Thymus (tissue), 11 donors: Measurements from ENCODE around the gene MCAM. TPM values are rescaled to one million over a fixed set of nuclear protein-coding genes. Genes with fewer than 3 reads are reported as not detected.
A peak's percentile ranks its signal among the peaks of the same experiment; 100 is the strongest.

Experiments used
- DNase-seq, 9 donors: peaks; one replicate each; pipeline ENCODE4 v3.0.0-alpha.2; 2013; ENCODE audit warnings: low spot score in 9 of 9, low read depth in 6 of 9, missing footprints in 1 of 9
- H3K27ac ChIP-seq, 2 donors: one replicate each; pipeline ENCODE4 v1.5.1; 2013; ENCODE audit warnings: control low read depth in 1 of 2, low read depth in 1 of 2, low read length in 1 of 2, mild to moderate bottlenecking in 1 of 2, moderate library complexity in 1 of 2
- H3K27me3 ChIP-seq, 2 donors: one replicate each; pipeline ENCODE4 v1.5.1; 2013; ENCODE audit warnings: low read length in 1 of 2; ENCODE audit not compliant: control insufficient read depth in 2 of 2, insufficient read depth in 1 of 2
- H3K36me3 ChIP-seq, 2 donors: one replicate each; pipeline ENCODE4 v1.5.1; 2013; ENCODE audit warnings: low read length in 1 of 2, mild to moderate bottlenecking in 1 of 2, moderate library complexity in 1 of 2; ENCODE audit not compliant: control insufficient read depth in 2 of 2, insufficient read depth in 2 of 2
- H3K4me1 ChIP-seq, 2 donors: one replicate each; pipeline ENCODE4 v1.5.1; 2013; ENCODE audit warnings: low read length in 2 of 2; ENCODE audit not compliant: control insufficient read depth in 2 of 2, insufficient read depth in 2 of 2
- H3K4me3 ChIP-seq, 2 donors: one replicate each; pipeline ENCODE4 v1.5.1; 2013; ENCODE audit warnings: low read length in 2 of 2, control low read depth in 1 of 2, mild to moderate bottlenecking in 1 of 2
- H3K9me3 ChIP-seq, 2 donors: one replicate each; pipeline ENCODE4 v1.5.1; 2013; ENCODE audit warnings: low read length in 1 of 2, mild to moderate bottlenecking in 1 of 2; ENCODE audit not compliant: control insufficient read depth in 2 of 2, insufficient read depth in 1 of 2
- WGBS: extraction: QIAGEN DNeasy Blood & Tissue Kit; methylation state at CpG from one replicate; pipeline ENCODE4 v1.1.7; 2013; 5-methylcytosine and 5-hydroxymethylcytosine counted together
- polyA plus RNA-seq: library from polyadenylated mRNA; stranded (reverse); fragments of 200-250 nt; gene quantifications from one replicate; pipeline ENCODE4 v1.2.3, GENCODE V29; 2013
- total RNA-seq: library from RNA; stranded (reverse); fragments of 120-200 nt; gene quantifications from one replicate; pipeline ENCODE4 v1.2.4, GENCODE V29; 2013
- donor health status: healthy.

MCAM gene
- total and polyA plus RNA-seq, 2 donors: 20.1 to 54.4 TPM

GRCh38 chr11:119266517-119267255 is 50.2 kb downstream of the MCAM start:
- WGBS: 89% methylated on average over 7 of the region's 7 CpGs
- no peak overlapping the region for H3K4me3 ChIP-seq
- peak overlapping the region in 1 of 2 donors; percentile 60 for H3K27ac ChIP-seq
- peaks cover 0 to 4% of the 10 kb centered on the region in 2 donors for H3K36me3 ChIP-seq
- no peak for DNase-seq
- H3K9me3 ChIP-seq: no peaks in the 10 kb centered on the region
- H3K27me3 ChIP-seq: no peaks in the 10 kb centered on the region
- H3K4me1 ChIP-seq: peaks cover 21 to 34% of the 10 kb centered on the region in 2 donors

GRCh38 chr11:119266063-119266462 is 50.9 kb downstream of the MCAM start:
- H3K27ac ChIP-seq: no peak overlapping the region
- H3K4me1 ChIP-seq: peaks cover 21 to 34% of the 10 kb centered on the region in 2 donors
- H3K9me3 ChIP-seq: no peaks in the 10 kb centered on the region
- no peak for DNase-seq
- H3K4me3 ChIP-seq: no peak overlapping the region
- H3K27me3 ChIP-seq: no peaks in the 10 kb centered on the region
- WGBS: 51% methylated on average over 3 of the region's 3 CpGs
- H3K36me3 ChIP-seq: peaks cover 0 to 2% of the 10 kb centered on the region in 2 donors

GRCh38 chr11:119263352-119263940 is 53.5 kb downstream of the MCAM start:
- Histone ChIP-seq H3K9me3 (no peaks in the 10 kb centered on the region), H3K27me3 (no peaks in the 10 kb centered on the region), H3K4me1 (peaks cover 25 to 36% of the 10 kb centered on the region in 2 donors), H3K27ac (peak overlapping the region; percentile 54 to 82), H3K4me3 (peak overlapping the region in 1 of 2 donors; percentile 11), H3K36me3 (peaks cover 0 to 2% of the 10 kb centered on the region in 2 donors)
- peak in 5 of 9 donors; percentile 36 to 77 (median 49) for DNase-seq
- 2% methylated on average over 3 of the region's 3 CpGs for WGBS

GRCh38 chr11:119262668-119263351 is 54.1 kb downstream of the MCAM start:
- 57% methylated on average over 5 of the region's 5 CpGs for WGBS
- H3K9me3 ChIP-seq: no peaks in the 10 kb centered on the region
- H3K36me3 ChIP-seq: peaks cover 0 to 2% of the 10 kb centered on the region in 2 donors
- peak overlapping the region; percentile 82 to 84 for H3K27ac ChIP-seq
- no peak overlapping the region for H3K4me3 ChIP-seq
- H3K27me3 ChIP-seq: no peaks in the 10 kb centered on the region
- peak in 1 of 9 donors; percentile 43 for DNase-seq
- H3K4me1 ChIP-seq: peaks cover 31 to 43% of the 10 kb centered on the region in 2 donors

DNA sequence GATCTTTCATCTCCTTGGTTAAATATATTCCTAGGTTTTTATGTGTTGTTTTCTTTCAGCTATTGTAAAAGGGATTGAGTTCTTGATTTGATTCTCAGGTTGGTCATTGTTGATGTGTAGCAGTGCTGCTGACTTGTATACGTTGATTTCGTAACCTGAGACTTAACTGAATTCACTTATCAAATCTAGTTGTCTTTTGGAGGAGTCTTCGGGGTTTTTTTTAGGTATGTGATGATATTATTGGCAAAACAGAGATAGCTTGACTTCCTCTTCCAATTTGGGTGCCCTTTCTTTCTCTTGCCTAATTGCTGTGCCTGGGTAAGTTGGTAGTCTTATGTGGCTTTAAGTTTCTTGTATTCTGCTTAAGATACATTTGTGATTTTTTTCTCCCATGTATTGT is 57.9 kb downstream of the MCAM start:
- Histone ChIP-seq H3K4me1 (peaks cover 20% of the 10 kb centered on the region in 2 donors), H3K27me3 (no peaks in the 10 kb centered on the region), H3K4me3 (no peak overlapping the region), H3K36me3 (peaks cover 0 to 5% of the 10 kb centered on the region in 2 donors), H3K27ac (no peak overlapping the region), H3K9me3 (no peaks in the 10 kb centered on the region)
- WGBS: 87% methylated on average over 3 of the region's 3 CpGs
- DNase-seq: no peak

Other genes with a start within 250 kb of the MCAM start
- gene VPS11, start 249.3 kb downstream of the MCAM start, total RNA-seq: 29.6 TPM
- 51.4 TPM for gene VPS11, start 249.3 kb downstream of the MCAM start, polyA plus RNA-seq
- gene HMBS, start 232.2 kb downstream of the MCAM start, total RNA-seq: 5.4 TPM
- gene HMBS, start 232.2 kb downstream of the MCAM start, polyA plus RNA-seq: 15.5 TPM
- gene DPAGT1, start 215.3 kb downstream of the MCAM start, total RNA-seq: 9.6 TPM
- gene DPAGT1, start 215.3 kb downstream of the MCAM start, polyA plus RNA-seq: 22.4 TPM
- 4.7 TPM for gene C2CD2L, start 209.8 kb downstream of the MCAM start, total RNA-seq
- 11.1 TPM for gene C2CD2L, start 209.8 kb downstream of the MCAM start, polyA plus RNA-seq
- gene HINFP, start 195.6 kb downstream of the MCAM start, total RNA-seq: 19.5 TPM
- gene HINFP, start 195.6 kb downstream of the MCAM start, polyA plus RNA-seq: 24.0 TPM
- 0.28 TPM for gene ABCG4, start 168.1 kb downstream of the MCAM start, total RNA-seq
- gene ABCG4, start 168.1 kb downstream of the MCAM start, polyA plus RNA-seq: 2.8 TPM
- 5.1 TPM for gene NLRX1, start 148.4 kb downstream of the MCAM start, total RNA-seq
- gene NLRX1, start 148.4 kb downstream of the MCAM start, polyA plus RNA-seq: 6.5 TPM
- gene NHERF4, start 131.7 kb downstream of the MCAM start, total RNA-seq: not detected
- 0.07 TPM for gene NHERF4, start 131.7 kb downstream of the MCAM start, polyA plus RNA-seq
- 9.2 TPM for gene CBL, start 110.8 kb downstream of the MCAM start, total RNA-seq
- gene CBL, start 110.8 kb downstream of the MCAM start, polyA plus RNA-seq: 21.9 TPM
- gene RNF26, start 17.4 kb upstream of the MCAM start, total RNA-seq: 2.7 TPM
- gene RNF26, start 17.4 kb upstream of the MCAM start, polyA plus RNA-seq: 9.0 TPM
- gene C1QTNF5, start 23.8 kb upstream of the MCAM start, total RNA-seq: 4.2 TPM
- gene C1QTNF5, start 23.8 kb upstream of the MCAM start, polyA plus RNA-seq: 8.6 TPM
- not detected for gene MFRP, start 29.6 kb upstream of the MCAM start, total RNA-seq
- gene MFRP, start 29.6 kb upstream of the MCAM start, polyA plus RNA-seq: 0.05 TPM
- 0.19 TPM for gene USP2, start 64.6 kb upstream of the MCAM start, total RNA-seq
- gene USP2, start 64.6 kb upstream of the MCAM start, polyA plus RNA-seq: 1.2 TPM
- 88.8 TPM for gene THY1, start 106.0 kb upstream of the MCAM start, total RNA-seq
- 15.3 TPM for gene THY1, start 106.0 kb upstream of the MCAM start, polyA plus RNA-seq